GM12873 (cell line): Measurements from ENCODE around the gene CNTN4.

Experiments used
- TF ChIP-seq, protein P1 (sequence below): IDR thresholded peaks from 2 replicates; pipeline ENCODE4 v1.5.1; 2012; ENCODE audit warnings: low read depth, mild to moderate bottlenecking, moderate library complexity, low read length, control low read depth; ENCODE audit not compliant: insufficient read depth; ENCODE audit errors: missing control alignments

Gene CNTN4

DNA sequence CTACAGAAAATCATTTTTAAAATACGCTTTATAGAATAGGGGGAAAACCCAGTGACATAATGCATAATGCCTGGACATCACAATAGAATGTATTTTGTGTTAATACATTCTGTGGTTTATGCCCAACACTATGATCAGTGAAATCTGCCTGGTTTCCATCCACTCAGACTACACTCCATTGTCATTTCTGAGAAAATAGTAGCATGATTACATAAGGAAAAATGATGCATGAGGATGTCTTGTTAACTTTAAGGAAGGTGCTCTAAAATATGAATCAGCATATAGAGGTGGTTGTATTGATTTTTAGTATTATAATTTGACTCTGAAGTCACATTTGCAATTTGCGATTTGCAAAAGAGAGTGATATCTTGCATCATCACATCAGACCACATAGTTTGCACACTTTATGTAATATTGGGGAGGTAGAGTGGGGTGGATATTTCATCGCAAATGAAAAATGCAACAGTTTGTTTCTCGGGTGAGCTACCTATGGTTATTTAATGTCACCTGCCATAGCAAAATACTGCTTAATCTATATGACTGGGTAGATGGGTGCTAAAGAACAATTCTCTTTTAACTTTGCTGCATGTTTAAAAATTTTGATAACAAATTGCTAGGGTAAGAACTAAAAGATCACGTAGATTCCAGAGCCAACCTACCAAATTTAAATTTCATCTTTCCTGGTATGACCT is 607.6 kb downstream of the CNTN4 start:
- TF ChIP-seq, protein P1, sequence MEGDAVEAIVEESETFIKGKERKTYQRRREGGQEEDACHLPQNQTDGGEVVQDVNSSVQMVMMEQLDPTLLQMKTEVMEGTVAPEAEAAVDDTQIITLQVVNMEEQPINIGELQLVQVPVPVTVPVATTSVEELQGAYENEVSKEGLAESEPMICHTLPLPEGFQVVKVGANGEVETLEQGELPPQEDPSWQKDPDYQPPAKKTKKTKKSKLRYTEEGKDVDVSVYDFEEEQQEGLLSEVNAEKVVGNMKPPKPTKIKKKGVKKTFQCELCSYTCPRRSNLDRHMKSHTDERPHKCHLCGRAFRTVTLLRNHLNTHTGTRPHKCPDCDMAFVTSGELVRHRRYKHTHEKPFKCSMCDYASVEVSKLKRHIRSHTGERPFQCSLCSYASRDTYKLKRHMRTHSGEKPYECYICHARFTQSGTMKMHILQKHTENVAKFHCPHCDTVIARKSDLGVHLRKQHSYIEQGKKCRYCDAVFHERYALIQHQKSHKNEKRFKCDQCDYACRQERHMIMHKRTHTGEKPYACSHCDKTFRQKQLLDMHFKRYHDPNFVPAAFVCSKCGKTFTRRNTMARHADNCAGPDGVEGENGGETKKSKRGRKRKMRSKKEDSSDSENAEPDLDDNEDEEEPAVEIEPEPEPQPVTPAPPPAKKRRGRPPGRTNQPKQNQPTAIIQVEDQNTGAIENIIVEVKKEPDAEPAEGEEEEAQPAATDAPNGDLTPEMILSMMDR = no peak

DNA sequence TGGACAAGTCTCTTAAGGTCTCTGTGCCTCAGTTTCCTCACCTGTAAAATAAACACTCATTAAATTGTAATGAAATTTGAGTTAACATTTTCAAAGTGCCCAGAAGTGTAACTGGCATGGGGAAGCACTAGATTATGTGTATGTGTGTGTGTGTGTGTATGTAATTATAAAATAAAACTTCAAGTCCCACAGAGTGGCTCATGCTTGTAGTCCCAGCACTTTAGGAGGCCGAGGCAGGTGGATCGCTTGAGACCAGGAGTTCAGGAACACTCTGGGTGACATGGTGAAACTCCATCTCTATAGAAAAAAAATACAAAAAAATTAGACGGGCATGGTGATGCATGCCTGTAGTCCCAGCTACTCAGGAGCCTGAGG is 608.2 kb downstream of the CNTN4 start:
- TF ChIP-seq, protein P1 = no peak

DNA sequence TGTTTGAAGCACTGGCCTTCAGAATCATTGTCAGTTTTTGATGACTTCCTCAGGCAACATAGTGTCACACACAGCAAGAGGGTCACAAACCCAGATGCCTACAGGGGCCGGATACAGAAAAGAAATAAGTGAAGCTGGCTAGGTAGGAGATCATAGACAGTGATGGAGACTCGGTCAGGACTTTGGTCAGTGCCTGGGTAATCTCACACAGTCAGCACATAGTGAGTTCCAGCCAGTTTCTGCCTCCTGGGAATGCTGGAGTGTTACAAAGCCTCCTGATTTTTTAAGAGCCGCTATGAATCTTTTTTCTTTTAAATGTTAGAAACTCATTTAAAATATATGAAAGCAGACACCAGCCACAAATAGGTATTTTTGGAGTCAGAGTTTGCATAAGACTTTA is 612.4 kb downstream of the CNTN4 start:
- TF ChIP-seq, protein P1 = no peak

- TF ChIP-seq, protein P1 = peak; percentile 26
These were observed 615.3 kb downstream of the CNTN4 start for GRCh38 chr3:2713923-2714322.

GRCh38 chr3:2714834-2715233 is 616.2 kb downstream of the CNTN4 start:
- TF ChIP-seq, protein P1 = no peak

GRCh38 chr3:2727101-2727500 is 628.4 kb downstream of the CNTN4 start:
- TF ChIP-seq, protein P1 = no peak

DNA sequence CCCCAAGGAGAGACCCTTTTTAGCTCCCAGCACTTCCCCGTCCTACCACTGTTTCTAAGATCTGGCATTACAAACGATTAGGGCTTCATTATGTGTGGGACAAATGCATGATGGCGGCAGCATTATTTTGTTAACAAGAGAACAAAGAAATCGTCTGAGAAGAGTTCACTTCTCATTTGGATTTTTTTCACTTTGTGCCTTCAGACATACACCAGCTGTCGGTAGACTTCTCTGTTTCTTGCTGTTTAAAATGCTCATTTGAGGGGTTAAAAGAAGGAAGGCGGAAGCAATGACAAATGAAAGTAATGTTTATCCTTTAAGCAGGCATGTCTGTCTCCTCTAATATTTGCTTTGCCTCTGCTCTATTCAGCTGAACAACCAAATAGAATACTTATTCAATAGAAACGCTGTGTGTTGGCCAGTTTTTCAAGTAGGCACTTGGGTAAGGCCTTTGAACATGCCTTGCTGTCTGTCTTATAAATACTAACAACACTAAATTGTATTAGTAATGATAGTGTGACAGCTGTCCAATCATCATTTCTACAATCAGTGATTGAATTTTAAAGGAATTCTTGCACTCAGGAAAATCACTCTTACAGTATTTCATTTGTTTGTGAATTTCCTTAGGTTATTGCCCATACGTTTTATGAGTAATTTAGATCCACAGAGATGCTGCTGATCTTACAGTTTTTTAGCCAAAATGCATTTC is 629.1 kb downstream of the CNTN4 start:
- TF ChIP-seq, protein P1 = no peak
